GM12872 (cell line): Measurements from ENCODE around the gene LONP1.

Experiments
- CTCF ChIP-seq: IDR thresholded peaks from 3 replicates; pipeline ENCODE4 v1.5.1; 2011; ENCODE audit warnings: low read depth, mild to moderate bottlenecking, low read length, moderate library complexity; ENCODE audit not compliant: insufficient read depth

The LONP1 gene

GRCh38 chr19:5684694-5685430 lies 35.1 kb downstream of the LONP1 start:
- no peak for TF ChIP-seq CTCF

GRCh38 chr19:5683177-5683886 lies 36.6 kb downstream of the LONP1 start:
- TF ChIP-seq CTCF: no peak

- TF ChIP-seq CTCF: no peak
These were observed 37.9 kb downstream of the LONP1 start for GRCh38 chr19:5682107-5682482.

- no peak for TF ChIP-seq CTCF
These were observed 38.4 kb downstream of the LONP1 start for GRCh38 chr19:5681391-5682106.

- TF ChIP-seq CTCF: no peak
These were observed 39.2 kb downstream of the LONP1 start, which contains the start of the genes HSD11B1L and MICOS13 for GRCh38 chr19:5680437-5681368. Gene HSD11B1L, plus strand, starts transcription at chr19:5681027. Its CDS starts 3,806 bp downstream, at chr19:5684833. Gene MICOS13, minus strand, starts transcription at chr19:5680516. Its CDS starts 30 bp downstream, at chr19:5680486.

GRCh38 chr19:5680084-5680436 lies 39.9 kb downstream of the LONP1 start:
- TF ChIP-seq CTCF: no peak
